Measurements from ENCODE around the gene AADACL2.

DNA sequence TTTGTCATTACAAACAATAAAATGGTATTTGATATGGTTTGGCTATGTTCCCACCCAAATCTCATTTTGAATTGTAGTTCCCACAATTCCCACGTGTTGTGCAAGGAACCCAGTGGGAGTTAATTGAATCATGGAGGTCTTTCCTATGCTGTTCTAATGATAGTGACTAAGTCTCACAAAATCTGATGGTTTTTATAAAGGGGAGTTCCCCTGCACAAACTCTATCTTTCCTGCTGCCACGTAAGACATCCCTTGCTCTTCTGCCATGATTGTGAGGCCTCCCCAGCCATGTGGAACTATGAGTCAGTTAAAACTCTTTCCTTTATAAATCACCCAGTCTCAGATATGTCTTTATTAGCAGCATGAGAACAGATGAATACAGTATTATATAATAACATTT, 64.7 kb downstream of the AADACL2 start:
- TF ChIP-seq, protein P1, sequence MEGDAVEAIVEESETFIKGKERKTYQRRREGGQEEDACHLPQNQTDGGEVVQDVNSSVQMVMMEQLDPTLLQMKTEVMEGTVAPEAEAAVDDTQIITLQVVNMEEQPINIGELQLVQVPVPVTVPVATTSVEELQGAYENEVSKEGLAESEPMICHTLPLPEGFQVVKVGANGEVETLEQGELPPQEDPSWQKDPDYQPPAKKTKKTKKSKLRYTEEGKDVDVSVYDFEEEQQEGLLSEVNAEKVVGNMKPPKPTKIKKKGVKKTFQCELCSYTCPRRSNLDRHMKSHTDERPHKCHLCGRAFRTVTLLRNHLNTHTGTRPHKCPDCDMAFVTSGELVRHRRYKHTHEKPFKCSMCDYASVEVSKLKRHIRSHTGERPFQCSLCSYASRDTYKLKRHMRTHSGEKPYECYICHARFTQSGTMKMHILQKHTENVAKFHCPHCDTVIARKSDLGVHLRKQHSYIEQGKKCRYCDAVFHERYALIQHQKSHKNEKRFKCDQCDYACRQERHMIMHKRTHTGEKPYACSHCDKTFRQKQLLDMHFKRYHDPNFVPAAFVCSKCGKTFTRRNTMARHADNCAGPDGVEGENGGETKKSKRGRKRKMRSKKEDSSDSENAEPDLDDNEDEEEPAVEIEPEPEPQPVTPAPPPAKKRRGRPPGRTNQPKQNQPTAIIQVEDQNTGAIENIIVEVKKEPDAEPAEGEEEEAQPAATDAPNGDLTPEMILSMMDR (IDR thresholded peaks at IDR 0.05) = no peak
- TF ChIP-seq POLR2A (IDR thresholded peaks at IDR 0.05) (no peak), POLR2AphosphoS5 (IDR thresholded peaks at IDR 0.05) (no peak)
